Thoracic aorta (tissue), 2 donors: Measurements from ENCODE around the gene ADAMTS12. TPM values are rescaled to one million over a fixed set of nuclear protein-coding genes. Genes with fewer than 3 reads are reported as not detected.

Experiments used
- ATAC-seq: fragments of 150-250 bp; one replicate; pipeline ENCODE4 v1.8.0; 2017; ENCODE audit warnings: low read depth; ENCODE audit not compliant: insufficient number of reproducible peaks, low FRiP score
- DNase-seq: peaks from one replicate; pipeline ENCODE4 v3.0.0-alpha.2; 2020; ENCODE audit warnings: low spot score
- H3K27ac ChIP-seq, 2 donors: fragments of 200-600 bp; sonication (generic); 1 replicate in 1 of 2; 2 replicates in 1 of 2; pipeline ENCODE4 v1.5.1; 2016; ENCODE audit warnings: mild to moderate bottlenecking in 2 of 2, moderate library complexity in 2 of 2
- H3K27me3 ChIP-seq: fragments of 200-600 bp; sonication (generic); replicated peaks from 2 replicates; pipeline ENCODE4 v1.6.0; 2016; ENCODE audit warnings: mild to moderate bottlenecking; ENCODE audit not compliant: insufficient read depth
- H3K36me3 ChIP-seq: fragments of 200-600 bp; sonication (generic); one replicate; pipeline ENCODE4 v1.5.1; 2016
- H3K4me1 ChIP-seq, 2 donors: fragments of 200-600 bp; sonication (generic); 1 replicate in 1 of 2; 2 replicates in 1 of 2; pipeline versions ENCODE4 v1.5.1 to v1.6.0; 2016; ENCODE audit warnings: low read depth in 2 of 2, mild to moderate bottlenecking in 1 of 2; ENCODE audit not compliant: control insufficient read depth in 1 of 2
- H3K4me3 ChIP-seq: fragments of 200-600 bp; sonication (generic); 2 replicates; pipeline ENCODE4 v1.5.1; 2016; ENCODE audit warnings: mild to moderate bottlenecking
- H3K9me3 ChIP-seq: fragments of 200-600 bp; sonication (generic); 2 replicates; pipeline ENCODE4 v1.5.1; 2016
- CTCF ChIP-seq: fragments of 200-600 bp; sonication (generic); IDR thresholded peaks from one replicate; pipeline ENCODE4 v1.5.1; 2019; ENCODE audit warnings: antibody characterized with exemption
- total RNA-seq, 2 donors: library from RNA; depleted of rRNA; stranded (reverse); fragments of >200 nt; gene quantifications; one replicate each; pipeline versions ENCODE4 v1.1.0 to v1.2.3, GENCODE V29; 2016

ADAMTS12 gene
- total RNA-seq, 2 donors from 2014 or later, result 7.3 to 8.0 TPM

GRCh38 chr5:33766023-33766422 is 125.8 kb downstream of the ADAMTS12 start:
- Histone ChIP-seq H3K9me3 (no peaks in the 10 kb centered on the region), H3K4me3 (no peak overlapping the region), H3K4me1 (peaks cover 0 to 20% of the 10 kb centered on the region in 2 donors), H3K27ac (no peak overlapping the region), H3K27me3 (no peaks in the 10 kb centered on the region), H3K36me3 (no peaks in the 10 kb centered on the region)
- no peak for TF ChIP-seq CTCF
- ATAC-seq (no peak), DNase-seq (no peak)

GRCh38 chr5:33764786-33765185 is 127.0 kb downstream of the ADAMTS12 start:
- DNase-seq (no peak), ATAC-seq (no peak)
- no peak overlapping the region for H3K27ac ChIP-seq
- no peak overlapping the region for H3K4me3 ChIP-seq
- no peak for TF ChIP-seq CTCF
- H3K4me1 ChIP-seq, result peaks cover 0 to 16% of the 10 kb centered on the region in 2 donors
- no peaks in the 10 kb centered on the region for H3K27me3 ChIP-seq
- no peaks in the 10 kb centered on the region for H3K9me3 ChIP-seq
- H3K36me3 ChIP-seq, result no peaks in the 10 kb centered on the region

GRCh38 chr5:33763435-33763834 is 128.4 kb downstream of the ADAMTS12 start:
- no peak for DNase-seq
- TF ChIP-seq CTCF, result no peak

GRCh38 chr5:33762859-33763258 is 128.9 kb downstream of the ADAMTS12 start:
- Histone ChIP-seq H3K36me3 (no peaks in the 10 kb centered on the region), H3K27me3 (no peaks in the 10 kb centered on the region), H3K4me1 (no peaks in the 10 kb centered on the region), H3K9me3 (no peaks in the 10 kb centered on the region), H3K27ac (no peak overlapping the region), H3K4me3 (no peak overlapping the region)
- TF ChIP-seq CTCF, result no peak
- no peak for DNase-seq
- no peak for ATAC-seq

More at GRCh38 chr5:33763435-33763834, 128.4 kb downstream of the ADAMTS12 start:
- H3K4me1 ChIP-seq, result peaks cover 0 to 4% of the 10 kb centered on the region in 2 donors
- no peak overlapping the region for H3K4me3 ChIP-seq
- no peak overlapping the region for H3K27ac ChIP-seq
- no peaks in the 10 kb centered on the region for H3K27me3 ChIP-seq
- ATAC-seq, result no peak
- no peaks in the 10 kb centered on the region for H3K9me3 ChIP-seq
- H3K36me3 ChIP-seq, result no peaks in the 10 kb centered on the region

- no peaks in the 10 kb centered on the region for H3K27me3 ChIP-seq
- no peak overlapping the region for H3K4me3 ChIP-seq
- no peak overlapping the region for H3K27ac ChIP-seq
- no peak for DNase-seq
- ATAC-seq, result no peak
- no peaks in the 10 kb centered on the region for H3K9me3 ChIP-seq
- no peaks in the 10 kb centered on the region for H3K36me3 ChIP-seq
- H3K4me1 ChIP-seq, result no peaks in the 10 kb centered on the region
- TF ChIP-seq CTCF, result no peak
These were observed 130.7 kb downstream of the ADAMTS12 start for GRCh38 chr5:33761139-33761538.
